UCSD-AML1 (cell line): ENCODE measurements around the gene SCYL1.

Experiments
- DNase-seq: peaks from one replicate; lab custom pipeline; 2025; ENCODE audit not compliant: unreplicated experiment; lab: John Stamatoyannopoulos, UW

SCYL1 gene

DNA sequence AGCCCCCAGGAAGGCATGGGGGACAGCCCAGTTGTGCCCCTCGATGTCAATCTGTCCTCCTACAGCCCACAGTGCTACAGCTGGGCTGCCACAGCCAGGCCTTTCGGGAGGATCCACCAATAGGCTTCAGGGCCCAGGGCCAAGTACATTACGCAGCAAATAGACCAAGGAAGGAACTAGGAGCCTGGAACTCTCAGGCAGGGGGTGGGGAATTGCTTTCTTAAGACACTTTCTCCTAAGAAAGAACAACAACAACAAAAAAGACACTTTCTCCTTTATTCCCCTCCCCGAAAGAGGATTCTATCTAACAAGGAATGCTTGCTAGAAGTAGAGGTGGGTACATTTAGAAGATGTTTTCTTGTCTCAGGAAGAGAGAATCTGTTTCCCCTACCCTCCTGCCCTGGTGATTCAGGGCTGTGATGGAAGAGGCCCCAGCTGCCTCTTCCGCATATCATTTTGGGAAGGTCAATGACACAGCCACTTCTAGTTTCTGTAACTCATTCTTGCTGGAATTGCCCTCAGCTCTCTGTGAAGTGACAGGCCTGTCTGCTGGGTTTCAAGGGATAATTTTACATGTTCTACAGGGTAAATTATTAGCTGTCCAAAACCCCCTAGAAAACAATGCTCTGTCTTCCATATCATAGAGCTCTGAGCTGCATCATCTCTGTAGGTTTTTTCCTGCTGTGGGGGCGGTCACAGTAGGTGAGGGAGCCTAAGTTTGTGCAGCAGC, 32.1 kb upstream of the SCYL1 start:
- DNase-seq = peak; percentile 67

DNA sequence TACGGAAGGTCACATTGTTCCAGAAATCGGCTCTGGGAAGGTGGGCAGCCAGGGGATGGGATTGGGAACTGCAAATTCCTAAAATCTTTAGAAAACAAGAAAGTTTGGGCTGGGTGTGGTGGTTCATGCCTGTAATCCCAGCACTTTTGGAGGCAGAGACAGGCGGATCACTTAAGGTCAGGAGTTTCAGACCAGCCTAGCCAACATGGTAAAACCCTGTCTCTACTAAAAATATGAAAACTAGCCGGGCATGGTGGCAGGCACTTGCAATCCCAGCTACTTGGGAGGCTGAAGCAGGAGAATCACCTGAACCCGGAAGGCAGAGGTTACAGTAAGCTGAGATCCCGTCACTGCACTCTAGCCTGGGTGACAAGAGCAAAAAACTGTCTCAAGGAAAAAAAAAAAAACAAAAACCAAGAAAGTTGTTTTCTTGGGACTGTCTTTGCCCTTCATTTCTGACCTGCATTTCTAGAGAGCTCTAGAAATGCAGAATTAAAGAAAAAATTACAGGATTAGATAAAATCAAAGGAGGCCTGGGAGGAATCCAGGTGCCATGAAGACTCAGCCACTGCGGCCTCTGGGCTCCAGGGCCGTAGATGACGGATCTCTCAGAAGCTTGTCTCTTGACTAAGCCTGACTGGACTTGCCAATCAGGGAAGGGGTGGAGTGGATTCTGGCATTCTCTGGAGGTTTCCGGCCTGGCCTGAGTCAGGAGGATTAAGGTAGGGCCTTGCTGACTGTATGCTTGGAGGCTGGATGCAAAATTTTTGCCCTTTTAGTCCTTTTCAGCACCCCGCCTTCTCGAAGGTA, 31.3 kb upstream of the SCYL1 start:
- no peak for DNase-seq

DNA sequence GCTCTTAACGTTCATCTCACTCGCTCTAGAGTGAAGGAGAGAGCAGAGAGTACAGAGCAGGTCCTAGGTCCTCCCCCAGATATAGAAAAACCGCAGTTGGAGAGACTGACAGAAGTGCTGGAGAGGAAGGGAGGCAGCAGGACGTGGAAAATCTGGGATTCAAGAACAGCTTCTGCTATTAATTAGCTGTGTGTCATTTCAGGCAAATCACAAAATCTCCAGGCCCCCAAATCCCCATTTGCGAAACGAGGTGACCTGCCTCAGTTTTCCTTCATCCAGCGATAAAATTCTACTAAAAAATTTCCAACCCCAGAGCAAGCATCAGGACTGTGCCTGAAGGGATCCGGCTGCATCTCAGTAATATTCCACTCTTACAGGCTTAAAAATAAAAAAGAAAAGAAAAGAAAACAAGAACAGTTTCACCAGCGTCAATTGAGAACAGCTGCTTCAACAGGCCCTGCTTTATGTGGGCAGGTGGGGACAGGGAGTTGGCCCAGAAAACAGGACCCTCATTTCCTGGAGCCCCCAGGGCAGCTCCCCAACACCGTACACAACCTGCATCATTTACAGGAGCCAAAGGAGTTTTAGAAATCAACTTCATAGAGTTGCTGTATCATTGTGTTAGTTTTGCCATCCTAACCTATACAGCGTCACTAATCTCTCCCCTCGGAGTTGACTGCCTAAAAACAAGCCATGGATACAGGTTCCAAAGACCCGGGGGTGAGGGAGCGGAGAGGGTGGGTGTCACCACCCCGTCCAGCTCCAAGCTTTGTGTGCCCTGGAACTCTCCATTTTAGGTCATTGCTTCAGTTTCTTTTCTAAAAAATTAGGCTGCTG, 28.4 kb upstream of the SCYL1 start:
- DNase-seq = no peak

DNA sequence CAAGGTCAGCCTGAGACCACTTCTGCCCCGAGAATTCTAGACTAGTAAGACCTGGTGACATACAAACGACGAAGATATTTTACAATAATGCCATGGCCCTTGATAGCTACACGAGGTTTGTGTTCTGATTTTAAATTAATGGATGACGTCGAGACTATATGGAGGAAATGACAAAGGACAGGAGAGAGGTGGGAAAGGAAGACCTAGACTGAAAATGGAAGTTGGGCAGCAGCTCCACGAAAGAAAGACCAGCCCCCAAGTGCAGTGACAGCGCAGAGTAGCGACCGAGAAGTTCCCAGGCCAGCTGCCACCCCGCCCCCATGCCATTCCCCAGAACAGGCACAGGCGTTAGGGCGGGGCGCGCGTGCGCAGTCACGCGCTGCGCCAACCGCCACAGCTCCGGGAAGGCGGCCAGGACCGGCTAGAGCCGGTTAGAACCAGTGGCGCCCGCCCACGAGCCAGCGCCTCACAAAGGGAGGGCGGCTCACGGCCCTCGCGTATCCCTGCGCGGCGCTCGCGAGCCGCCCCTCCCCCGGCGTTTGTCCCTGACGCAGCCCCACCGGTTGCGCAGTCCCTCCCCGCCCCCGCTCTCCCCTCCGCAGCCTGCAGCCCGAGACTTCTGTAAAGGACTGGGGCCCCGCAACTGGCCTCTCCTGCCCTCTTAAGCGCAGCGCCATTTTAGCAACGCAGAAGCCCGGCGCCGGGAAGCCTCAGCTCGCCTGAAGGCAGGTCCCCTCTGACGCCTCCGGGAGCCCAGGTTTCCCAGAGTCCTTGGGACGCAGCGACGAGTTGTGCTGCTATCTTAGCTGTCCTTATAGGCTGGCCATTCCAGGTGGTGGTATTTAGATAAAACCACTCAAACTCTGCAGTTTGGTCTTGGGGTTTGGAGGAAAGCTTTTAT, 27.5 kb upstream of the SCYL1 start:
- peak; percentile 100 for DNase-seq

DNA sequence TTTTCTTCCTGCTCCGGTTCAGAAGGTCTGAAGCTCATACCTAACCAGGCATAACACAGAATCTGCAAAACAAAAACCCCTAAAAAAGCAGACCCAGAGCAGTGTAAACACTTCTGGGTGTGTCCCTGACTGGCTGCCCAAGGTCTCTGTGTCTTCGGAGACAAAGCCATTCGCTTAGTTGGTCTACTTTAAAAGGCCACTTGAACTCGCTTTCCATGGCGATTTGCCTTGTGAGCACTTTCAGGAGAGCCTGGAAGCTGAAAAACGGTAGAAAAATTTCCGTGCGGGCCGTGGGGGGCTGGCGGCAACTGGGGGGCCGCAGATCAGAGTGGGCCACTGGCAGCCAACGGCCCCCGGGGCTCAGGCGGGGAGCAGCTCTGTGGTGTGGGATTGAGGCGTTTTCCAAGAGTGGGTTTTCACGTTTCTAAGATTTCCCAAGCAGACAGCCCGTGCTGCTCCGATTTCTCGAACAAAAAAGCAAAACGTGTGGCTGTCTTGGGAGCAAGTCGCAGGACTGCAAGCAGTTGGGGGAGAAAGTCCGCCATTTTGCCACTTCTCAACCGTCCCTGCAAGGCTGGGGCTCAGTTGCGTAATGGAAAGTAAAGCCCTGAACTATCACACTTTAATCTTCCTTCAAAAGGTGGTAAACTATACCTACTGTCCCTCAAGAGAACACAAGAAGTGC, 26.7 kb upstream of the SCYL1 start:
- peak; percentile 67 for DNase-seq

DNA sequence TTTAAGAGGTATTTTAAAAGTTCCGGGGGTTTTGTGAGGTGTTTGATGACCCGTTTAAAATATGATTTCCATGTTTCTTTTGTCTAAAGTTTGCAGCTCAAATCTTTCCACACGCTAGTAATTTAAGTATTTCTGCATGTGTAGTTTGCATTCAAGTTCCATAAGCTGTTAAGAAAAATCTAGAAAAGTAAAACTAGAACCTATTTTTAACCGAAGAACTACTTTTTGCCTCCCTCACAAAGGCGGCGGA, 26.2 kb upstream of the SCYL1 start:
- no peak for DNase-seq

DNA sequence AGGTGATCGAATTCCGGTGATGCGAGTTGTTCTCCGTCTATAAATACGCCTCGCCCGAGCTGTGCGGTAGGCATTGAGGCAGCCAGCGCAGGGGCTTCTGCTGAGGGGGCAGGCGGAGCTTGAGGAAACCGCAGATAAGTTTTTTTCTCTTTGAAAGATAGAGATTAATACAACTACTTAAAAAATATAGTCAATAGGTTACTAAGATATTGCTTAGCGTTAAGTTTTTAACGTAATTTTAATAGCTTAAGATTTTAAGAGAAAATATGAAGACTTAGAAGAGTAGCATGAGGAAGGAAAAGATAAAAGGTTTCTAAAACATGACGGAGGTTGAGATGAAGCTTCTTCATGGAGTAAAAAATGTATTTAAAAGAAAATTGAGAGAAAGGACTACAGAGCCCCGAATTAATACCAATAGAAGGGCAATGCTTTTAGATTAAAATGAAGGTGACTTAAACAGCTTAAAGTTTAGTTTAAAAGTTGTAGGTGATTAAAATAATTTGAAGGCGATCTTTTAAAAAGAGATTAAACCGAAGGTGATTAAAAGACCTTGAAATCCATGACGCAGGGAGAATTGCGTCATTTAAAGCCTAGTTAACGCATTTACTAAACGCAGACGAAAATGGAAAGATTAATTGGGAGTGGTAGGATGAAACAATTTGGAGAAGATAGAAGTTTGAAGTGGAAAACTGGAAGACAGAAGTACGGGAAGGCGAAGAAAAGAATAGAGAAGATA, 25.7 kb upstream of the SCYL1 start, which contains the start of gene MALAT1:
Gene MALAT1 (plus strand): TSS at position 69 of the 736 bp plus-strand sequence.
- DNase-seq = peak; percentile 88

DNA sequence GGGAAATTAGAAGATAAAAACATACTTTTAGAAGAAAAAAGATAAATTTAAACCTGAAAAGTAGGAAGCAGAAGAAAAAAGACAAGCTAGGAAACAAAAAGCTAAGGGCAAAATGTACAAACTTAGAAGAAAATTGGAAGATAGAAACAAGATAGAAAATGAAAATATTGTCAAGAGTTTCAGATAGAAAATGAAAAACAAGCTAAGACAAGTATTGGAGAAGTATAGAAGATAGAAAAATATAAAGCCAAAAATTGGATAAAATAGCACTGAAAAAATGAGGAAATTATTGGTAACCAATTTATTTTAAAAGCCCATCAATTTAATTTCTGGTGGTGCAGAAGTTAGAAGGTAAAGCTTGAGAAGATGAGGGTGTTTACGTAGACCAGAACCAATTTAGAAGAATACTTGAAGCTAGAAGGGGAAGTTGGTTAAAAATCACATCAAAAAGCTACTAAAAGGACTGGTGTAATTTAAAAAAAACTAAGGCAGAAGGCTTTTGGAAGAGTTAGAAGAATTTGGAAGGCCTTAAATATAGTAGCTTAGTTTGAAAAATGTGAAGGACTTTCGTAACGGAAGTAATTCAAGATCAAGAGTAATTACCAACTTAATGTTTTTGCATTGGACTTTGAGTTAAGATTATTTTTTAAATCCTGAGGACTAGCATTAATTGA, 25.0 kb upstream of the SCYL1 start:
- DNase-seq = no peak

DNA sequence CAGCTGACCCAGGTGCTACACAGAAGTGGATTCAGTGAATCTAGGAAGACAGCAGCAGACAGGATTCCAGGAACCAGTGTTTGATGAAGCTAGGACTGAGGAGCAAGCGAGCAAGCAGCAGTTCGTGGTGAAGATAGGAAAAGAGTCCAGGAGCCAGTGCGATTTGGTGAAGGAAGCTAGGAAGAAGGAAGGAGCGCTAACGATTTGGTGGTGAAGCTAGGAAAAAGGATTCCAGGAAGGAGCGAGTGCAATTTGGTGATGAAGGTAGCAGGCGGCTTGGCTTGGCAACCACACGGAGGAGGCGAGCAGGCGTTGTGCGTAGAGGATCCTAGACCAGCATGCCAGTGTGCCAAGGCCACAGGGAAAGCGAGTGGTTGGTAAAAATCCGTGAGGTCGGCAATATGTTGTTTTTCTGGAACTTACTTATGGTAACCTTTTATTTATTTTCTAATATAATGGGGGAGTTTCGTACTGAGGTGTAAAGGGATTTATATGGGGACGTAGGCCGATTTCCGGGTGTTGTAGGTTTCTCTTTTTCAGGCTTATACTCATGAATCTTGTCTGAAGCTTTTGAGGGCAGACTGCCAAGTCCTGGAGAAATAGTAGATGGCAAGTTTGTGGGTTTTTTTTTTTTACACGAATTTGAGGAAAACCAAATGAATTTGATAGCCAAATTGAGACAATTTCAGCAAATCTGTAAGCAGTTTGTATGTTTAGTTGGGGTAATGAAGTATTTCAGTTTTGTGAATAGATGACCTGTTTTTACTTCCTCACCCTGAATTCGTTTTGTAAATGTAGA, 24.3 kb upstream of the SCYL1 start:
- peak; percentile 41 for DNase-seq

DNA sequence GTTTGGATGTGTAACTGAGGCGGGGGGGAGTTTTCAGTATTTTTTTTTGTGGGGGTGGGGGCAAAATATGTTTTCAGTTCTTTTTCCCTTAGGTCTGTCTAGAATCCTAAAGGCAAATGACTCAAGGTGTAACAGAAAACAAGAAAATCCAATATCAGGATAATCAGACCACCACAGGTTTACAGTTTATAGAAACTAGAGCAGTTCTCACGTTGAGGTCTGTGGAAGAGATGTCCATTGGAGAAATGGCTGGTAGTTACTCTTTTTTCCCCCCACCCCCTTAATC, 23.8 kb upstream of the SCYL1 start:
- DNase-seq = no peak

DNA sequence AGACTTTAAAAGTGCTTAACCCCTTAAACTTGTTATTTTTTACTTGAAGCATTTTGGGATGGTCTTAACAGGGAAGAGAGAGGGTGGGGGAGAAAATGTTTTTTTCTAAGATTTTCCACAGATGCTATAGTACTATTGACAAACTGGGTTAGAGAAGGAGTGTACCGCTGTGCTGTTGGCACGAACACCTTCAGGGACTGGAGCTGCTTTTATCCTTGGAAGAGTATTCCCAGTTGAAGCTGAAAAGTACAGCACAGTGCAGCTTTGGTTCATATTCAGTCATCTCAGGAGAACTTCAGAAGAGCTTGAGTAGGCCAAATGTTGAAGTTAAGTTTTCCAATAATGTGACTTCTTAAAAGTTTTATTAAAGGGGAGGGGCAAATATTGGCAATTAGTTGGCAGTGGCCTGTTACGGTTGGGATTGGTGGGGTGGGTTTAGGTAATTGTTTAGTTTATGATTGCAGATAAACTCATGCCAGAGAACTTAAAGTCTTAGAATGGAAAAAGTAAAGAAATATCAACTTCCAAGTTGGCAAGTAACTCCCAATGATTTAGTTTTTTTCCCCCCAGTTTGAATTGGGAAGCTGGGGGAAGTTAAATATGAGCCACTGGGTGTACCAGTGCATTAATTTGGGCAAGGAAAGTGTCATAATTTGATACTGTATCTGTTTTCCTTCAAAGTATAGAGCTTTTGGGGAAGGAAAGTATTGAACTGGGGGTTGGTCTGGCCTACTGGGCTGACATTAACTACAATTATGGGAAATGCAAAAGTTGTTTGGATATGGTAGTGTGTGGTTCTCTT, 23.2 kb upstream of the SCYL1 start:
- no peak for DNase-seq

DNA sequence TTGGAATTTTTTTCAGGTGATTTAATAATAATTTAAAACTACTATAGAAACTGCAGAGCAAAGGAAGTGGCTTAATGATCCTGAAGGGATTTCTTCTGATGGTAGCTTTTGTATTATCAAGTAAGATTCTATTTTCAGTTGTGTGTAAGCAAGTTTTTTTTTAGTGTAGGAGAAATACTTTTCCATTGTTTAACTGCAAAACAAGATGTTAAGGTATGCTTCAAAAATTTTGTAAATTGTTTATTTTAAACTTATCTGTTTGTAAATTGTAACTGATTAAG, 22.7 kb upstream of the SCYL1 start:
- no peak for DNase-seq

DNA sequence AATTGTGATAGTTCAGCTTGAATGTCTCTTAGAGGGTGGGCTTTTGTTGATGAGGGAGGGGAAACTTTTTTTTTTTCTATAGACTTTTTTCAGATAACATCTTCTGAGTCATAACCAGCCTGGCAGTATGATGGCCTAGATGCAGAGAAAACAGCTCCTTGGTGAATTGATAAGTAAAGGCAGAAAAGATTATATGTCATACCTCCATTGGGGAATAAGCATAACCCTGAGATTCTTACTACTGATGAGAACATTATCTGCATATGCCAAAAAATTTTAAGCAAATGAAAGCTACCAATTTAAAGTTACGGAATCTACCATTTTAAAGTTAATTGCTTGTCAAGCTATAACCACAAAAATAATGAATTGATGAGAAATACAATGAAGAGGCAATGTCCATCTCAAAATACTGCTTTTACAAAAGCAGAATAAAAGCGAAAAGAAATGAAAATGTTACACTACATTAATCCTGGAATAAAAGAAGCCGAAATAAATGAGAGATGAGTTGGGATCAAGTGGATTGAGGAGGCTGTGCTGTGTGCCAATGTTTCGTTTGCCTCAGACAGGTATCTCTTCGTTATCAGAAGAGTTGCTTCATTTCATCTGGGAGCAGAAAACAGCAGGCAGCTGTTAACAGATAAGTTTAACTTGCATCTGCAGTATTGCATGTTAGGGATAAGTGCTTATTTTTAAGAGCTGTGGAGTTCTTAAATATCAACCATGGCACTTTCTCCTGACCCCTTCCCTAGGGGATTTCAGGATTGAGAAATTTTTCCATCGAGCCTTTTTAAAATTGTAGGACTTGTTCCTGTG, 22.1 kb upstream of the SCYL1 start:
- no peak for DNase-seq

DNA sequence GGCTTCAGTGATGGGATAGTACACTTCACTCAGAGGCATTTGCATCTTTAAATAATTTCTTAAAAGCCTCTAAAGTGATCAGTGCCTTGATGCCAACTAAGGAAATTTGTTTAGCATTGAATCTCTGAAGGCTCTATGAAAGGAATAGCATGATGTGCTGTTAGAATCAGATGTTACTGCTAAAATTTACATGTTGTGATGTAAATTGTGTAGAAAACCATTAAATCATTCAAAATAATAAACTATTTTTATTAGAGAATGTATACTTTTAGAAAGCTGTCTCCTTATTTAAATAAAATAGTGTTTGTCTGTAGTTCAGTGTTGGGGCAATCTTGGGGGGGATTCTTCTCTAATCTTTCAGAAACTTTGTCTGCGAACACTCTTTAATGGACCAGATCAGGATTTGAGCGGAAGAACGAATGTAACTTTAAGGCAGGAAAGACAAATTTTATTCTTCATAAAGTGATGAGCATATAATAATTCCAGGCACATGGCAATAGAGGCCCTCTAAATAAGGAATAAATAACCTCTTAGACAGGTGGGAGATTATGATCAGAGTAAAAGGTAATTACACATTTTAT, 21.4 kb upstream of the SCYL1 start:
- DNase-seq = no peak

DNA sequence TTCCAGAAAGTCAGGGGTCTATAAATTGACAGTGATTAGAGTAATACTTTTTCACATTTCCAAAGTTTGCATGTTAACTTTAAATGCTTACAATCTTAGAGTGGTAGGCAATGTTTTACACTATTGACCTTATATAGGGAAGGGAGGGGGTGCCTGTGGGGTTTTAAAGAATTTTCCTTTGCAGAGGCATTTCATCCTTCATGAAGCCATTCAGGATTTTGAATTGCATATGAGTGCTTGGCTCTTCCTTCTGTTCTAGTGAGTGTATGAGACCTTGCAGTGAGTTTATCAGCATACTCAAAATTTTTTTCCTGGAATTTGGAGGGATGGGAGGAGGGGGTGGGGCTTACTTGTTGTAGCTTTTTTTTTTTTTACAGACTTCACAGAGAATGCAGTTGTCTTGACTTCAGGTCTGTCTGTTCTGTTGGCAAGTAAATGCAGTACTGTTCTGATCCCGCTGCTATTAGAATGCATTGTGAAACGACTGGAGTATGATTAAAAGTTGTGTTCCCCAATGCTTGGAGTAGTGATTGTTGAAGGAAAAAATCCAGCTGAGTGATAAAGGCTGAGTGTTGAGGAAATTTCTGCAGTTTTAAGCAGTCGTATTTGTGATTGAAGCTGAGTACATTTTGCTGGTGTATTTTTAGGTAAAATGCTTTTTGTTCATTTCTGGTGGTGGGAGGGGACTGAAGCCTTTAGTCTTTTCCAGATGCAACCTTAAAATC, 20.8 kb upstream of the SCYL1 start:
- no peak for DNase-seq
